Inflammatory macrophage treated with lipopolysaccharide for 1 hour (primary cell): Measurements from ENCODE around the gene PHLDA3.

Source experiments
- DNase-seq, 2 donors: peaks; one replicate each; pipeline ENCODE4 v3.0.0-alpha.2; 2020 to 2022

The PHLDA3 gene

GRCh38 chr1:201468844-201469644 lies at the start of gene PHLDA3:
Gene PHLDA3, minus strand, starts transcription at chr1:201469188. Its CDS starts 402 bp downstream, at chr1:201468786.
- DNase-seq = peak; percentile 31 to 73

GRCh38 chr1:201518071-201518470 lies 49.1 kb upstream of the PHLDA3 start:
- no peak for DNase-seq

- no peak for DNase-seq
These were observed 48.6 kb upstream of the PHLDA3 start for GRCh38 chr1:201517631-201518030.

GRCh38 chr1:201516511-201517127 lies 47.6 kb upstream of the PHLDA3 start:
- no peak for DNase-seq

GRCh38 chr1:201515895-201516294 lies 46.9 kb upstream of the PHLDA3 start:
- DNase-seq = no peak

GRCh38 chr1:201515062-201515750 lies 46.2 kb upstream of the PHLDA3 start:
- no peak for DNase-seq

- DNase-seq = no peak
These were observed 45.5 kb upstream of the PHLDA3 start for GRCh38 chr1:201514466-201514865.

GRCh38 chr1:201513498-201514243 lies 44.7 kb upstream of the PHLDA3 start:
- no peak for DNase-seq

GRCh38 chr1:201511941-201512539 lies 43.1 kb upstream of the PHLDA3 start:
- peak; percentile 58 to 65 for DNase-seq

- no peak for DNase-seq
These were observed 42.5 kb upstream of the PHLDA3 start for GRCh38 chr1:201511396-201511940.

- no peak for DNase-seq
These were observed 41.7 kb upstream of the PHLDA3 start for GRCh38 chr1:201510734-201511133.

- no peak for DNase-seq
These were observed 40.8 kb upstream of the PHLDA3 start for GRCh38 chr1:201509601-201510374.

GRCh38 chr1:201508809-201509208 lies 39.8 kb upstream of the PHLDA3 start:
- no peak for DNase-seq

GRCh38 chr1:201507360-201507675 lies 38.3 kb upstream of the PHLDA3 start:
- DNase-seq = no peak

GRCh38 chr1:201506557-201507359 lies 37.8 kb upstream of the PHLDA3 start, which contains the start of gene CSRP1:
Gene CSRP1, minus strand, starts transcription at chr1:201507123. Its CDS starts 10,820 bp downstream, at chr1:201496303.
- DNase-seq = peak; percentile 80 to 84

- DNase-seq = no peak
These were observed 37.1 kb upstream of the PHLDA3 start for GRCh38 chr1:201506092-201506491.

- DNase-seq = peak; percentile 30 to 42
These were observed 36.5 kb upstream of the PHLDA3 start for GRCh38 chr1:201505503-201505890.

GRCh38 chr1:201504799-201505502 lies 36.0 kb upstream of the PHLDA3 start:
- no peak for DNase-seq

- no peak for DNase-seq
These were observed 35.2 kb upstream of the PHLDA3 start for GRCh38 chr1:201504179-201504631.
